Kidney epithelial cell (primary cell): ENCODE data around the gene MGAT3. TPM values are rescaled to one million over a fixed set of nuclear protein-coding genes. Genes with fewer than 3 reads are reported as not detected.

Source experiments
- DNase-seq: peaks from one replicate; pipeline ENCODE4 v3.0.0-alpha.2; 2010; ENCODE audit warnings: low read depth
- H3K27me3 ChIP-seq: 2 replicates; pipeline ENCODE4 v1.6.0; 2011; ENCODE audit warnings: low read length; ENCODE audit not compliant: control insufficient read depth, insufficient read depth
- H3K36me3 ChIP-seq: 2 replicates; pipeline ENCODE4 v1.5.1; 2011; ENCODE audit warnings: low read length; ENCODE audit not compliant: control insufficient read depth, insufficient read depth
- H3K4me3 ChIP-seq: 2 replicates; pipeline ENCODE4 v1.5.1; 2011; ENCODE audit warnings: low read depth, mild to moderate bottlenecking, control low read depth, low read length
- total RNA-seq: library from RNA; depleted of rRNA; stranded (reverse); fragments of >200 nt; gene quantifications from 2 replicates; pipeline ENCODE4 v1.2.3, GENCODE V29; 2015
- TF ChIP-seq, protein P1 (sequence below): IDR thresholded peaks from 2 replicates; pipeline ENCODE4 v1.5.1; 2011; ENCODE audit warnings: mild to moderate bottlenecking, moderate library complexity, low read length, control low read depth, inconsistent platforms; ENCODE audit not compliant: insufficient read depth, poor library complexity, severe bottlenecking

The MGAT3 gene
- total RNA-seq, 1 donor from 2014 or later, result 4.1 TPM

GRCh38 chr22:39527481-39527961 lies 70.7 kb downstream of the MGAT3 start:
- TF ChIP-seq, protein P1, sequence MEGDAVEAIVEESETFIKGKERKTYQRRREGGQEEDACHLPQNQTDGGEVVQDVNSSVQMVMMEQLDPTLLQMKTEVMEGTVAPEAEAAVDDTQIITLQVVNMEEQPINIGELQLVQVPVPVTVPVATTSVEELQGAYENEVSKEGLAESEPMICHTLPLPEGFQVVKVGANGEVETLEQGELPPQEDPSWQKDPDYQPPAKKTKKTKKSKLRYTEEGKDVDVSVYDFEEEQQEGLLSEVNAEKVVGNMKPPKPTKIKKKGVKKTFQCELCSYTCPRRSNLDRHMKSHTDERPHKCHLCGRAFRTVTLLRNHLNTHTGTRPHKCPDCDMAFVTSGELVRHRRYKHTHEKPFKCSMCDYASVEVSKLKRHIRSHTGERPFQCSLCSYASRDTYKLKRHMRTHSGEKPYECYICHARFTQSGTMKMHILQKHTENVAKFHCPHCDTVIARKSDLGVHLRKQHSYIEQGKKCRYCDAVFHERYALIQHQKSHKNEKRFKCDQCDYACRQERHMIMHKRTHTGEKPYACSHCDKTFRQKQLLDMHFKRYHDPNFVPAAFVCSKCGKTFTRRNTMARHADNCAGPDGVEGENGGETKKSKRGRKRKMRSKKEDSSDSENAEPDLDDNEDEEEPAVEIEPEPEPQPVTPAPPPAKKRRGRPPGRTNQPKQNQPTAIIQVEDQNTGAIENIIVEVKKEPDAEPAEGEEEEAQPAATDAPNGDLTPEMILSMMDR, result no peak
- Histone ChIP-seq H3K27me3 (no peaks in the 10 kb centered on the region), H3K4me3 (no peak overlapping the region), H3K36me3 (peaks cover 11% of the 10 kb centered on the region)
- no peak for DNase-seq

DNA sequence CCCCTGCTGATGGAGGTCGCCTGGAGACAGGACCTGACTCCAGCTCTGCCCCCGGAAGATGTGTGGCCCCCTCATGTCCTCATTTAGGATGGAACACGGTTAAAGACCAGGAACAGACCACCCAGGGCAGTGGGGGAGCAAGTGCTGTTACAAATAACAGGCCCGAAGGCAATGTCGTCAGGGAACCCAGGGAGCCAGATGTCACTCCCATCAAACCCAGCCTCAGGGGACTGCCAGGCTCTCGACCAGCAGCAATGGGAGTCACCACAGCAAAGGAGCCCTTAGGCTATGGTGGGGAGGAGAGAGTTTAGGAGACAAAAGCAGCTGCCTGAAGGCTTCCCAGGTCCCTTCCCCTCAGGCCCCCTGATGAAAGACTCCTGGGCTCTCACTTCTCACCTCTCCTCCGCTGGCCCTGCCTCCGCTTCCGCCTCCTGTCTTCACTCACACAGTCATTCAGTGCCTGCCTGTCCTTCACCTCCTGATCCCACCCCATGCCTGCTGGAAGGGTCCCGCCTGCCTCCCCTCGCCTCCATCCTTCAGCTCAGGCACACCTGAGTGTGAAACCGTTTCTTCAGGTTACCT lies 71.4 kb downstream of the MGAT3 start:
- Histone ChIP-seq H3K36me3 (peaks cover 8% of the 10 kb centered on the region), H3K4me3 (no peak overlapping the region), H3K27me3 (no peaks in the 10 kb centered on the region)
- TF ChIP-seq, protein P1, result no peak
- no peak for DNase-seq

- Histone ChIP-seq H3K4me3 (no peak overlapping the region), H3K36me3 (peaks cover 5% of the 10 kb centered on the region), H3K27me3 (no peaks in the 10 kb centered on the region)
- TF ChIP-seq, protein P1, result peak; percentile 99
- no peak for DNase-seq
Measured at GRCh38 chr22:39528681-39529486, 72.1 kb downstream of the MGAT3 start.

- Histone ChIP-seq H3K36me3 (peaks cover 3% of the 10 kb centered on the region), H3K27me3 (no peaks in the 10 kb centered on the region), H3K4me3 (no peak overlapping the region)
- TF ChIP-seq, protein P1, result no peak
- DNase-seq, result no peak
Measured at GRCh38 chr22:39529487-39529851, 72.7 kb downstream of the MGAT3 start.

GRCh38 chr22:39530116-39530515 lies 73.3 kb downstream of the MGAT3 start:
- Histone ChIP-seq H3K4me3 (no peak overlapping the region), H3K36me3 (peaks cover 3% of the 10 kb centered on the region), H3K27me3 (no peaks in the 10 kb centered on the region)
- TF ChIP-seq, protein P1, result no peak
- no peak for DNase-seq
